ENCODE data around the gene EN1. TPM values are rescaled to one million over a fixed set of nuclear protein-coding genes. Genes with fewer than 3 reads are reported as not detected.

Gene EN1
- total and polyA plus RNA-seq, 7 donors: 0.70 to 9.5 (median 1.1) TPM

DNA sequence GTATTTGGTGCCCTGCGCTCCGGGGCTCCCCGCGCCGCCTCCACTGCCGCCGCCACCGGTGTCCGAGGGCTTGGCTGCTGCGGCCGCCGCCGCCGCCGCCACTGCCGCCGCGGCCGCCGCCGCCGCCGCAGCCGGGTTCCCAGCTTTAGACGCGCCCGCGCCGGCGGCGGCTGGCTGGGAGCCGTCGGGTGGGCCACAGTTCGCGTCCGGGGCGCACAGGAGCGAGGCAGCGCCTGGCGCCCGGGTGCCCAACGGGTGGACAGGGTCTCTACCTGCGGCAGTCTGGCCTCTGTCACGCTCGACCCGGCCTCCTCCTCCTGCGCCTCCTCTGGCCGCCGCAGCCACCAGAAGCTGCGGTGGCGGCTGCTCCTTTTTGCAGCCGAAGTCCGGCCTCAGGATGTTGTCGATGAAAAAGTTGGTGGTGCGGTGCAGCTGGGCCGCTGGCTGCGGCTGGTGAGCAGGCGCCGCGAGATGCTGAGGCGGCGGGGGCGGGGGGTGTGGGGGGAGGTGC, 951 bp downstream of the EN1 start:
- Histone ChIP-seq H3K36me3 (ENCODE audit: insufficient read depth in 1 of 2, low read depth in 1 of 2) (no peaks in the 10 kb centered on the region), H3K4me3 (peak overlapping the region; percentile 67), H3K4me1 (no peaks in the 10 kb centered on the region), H3K27ac (peak overlapping the region; percentile 60), H3K9me3 (no peaks in the 10 kb centered on the region), H3K27me3 (ENCODE audit: insufficient read depth in 3 of 3, low read length in 2 of 3) (peaks cover 0 to 69% (median 39%) of the 10 kb centered on the region in 3 donors)
- 0 to 1% (median 0%) methylated on average over 28 to 63 of the region's 63 CpGs for WGBS, 3 donors
- peak in 1 of 4 donors; percentile 2 for ATAC-seq
- TF ChIP-seq, protein P1, sequence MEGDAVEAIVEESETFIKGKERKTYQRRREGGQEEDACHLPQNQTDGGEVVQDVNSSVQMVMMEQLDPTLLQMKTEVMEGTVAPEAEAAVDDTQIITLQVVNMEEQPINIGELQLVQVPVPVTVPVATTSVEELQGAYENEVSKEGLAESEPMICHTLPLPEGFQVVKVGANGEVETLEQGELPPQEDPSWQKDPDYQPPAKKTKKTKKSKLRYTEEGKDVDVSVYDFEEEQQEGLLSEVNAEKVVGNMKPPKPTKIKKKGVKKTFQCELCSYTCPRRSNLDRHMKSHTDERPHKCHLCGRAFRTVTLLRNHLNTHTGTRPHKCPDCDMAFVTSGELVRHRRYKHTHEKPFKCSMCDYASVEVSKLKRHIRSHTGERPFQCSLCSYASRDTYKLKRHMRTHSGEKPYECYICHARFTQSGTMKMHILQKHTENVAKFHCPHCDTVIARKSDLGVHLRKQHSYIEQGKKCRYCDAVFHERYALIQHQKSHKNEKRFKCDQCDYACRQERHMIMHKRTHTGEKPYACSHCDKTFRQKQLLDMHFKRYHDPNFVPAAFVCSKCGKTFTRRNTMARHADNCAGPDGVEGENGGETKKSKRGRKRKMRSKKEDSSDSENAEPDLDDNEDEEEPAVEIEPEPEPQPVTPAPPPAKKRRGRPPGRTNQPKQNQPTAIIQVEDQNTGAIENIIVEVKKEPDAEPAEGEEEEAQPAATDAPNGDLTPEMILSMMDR (IDR thresholded peaks at IDR 0.05): no peak
- intact Hi-C loops (cut with DNase I): no loop called here
- DNase-seq: peak in 1 of 2 donors; percentile 56

DNA sequence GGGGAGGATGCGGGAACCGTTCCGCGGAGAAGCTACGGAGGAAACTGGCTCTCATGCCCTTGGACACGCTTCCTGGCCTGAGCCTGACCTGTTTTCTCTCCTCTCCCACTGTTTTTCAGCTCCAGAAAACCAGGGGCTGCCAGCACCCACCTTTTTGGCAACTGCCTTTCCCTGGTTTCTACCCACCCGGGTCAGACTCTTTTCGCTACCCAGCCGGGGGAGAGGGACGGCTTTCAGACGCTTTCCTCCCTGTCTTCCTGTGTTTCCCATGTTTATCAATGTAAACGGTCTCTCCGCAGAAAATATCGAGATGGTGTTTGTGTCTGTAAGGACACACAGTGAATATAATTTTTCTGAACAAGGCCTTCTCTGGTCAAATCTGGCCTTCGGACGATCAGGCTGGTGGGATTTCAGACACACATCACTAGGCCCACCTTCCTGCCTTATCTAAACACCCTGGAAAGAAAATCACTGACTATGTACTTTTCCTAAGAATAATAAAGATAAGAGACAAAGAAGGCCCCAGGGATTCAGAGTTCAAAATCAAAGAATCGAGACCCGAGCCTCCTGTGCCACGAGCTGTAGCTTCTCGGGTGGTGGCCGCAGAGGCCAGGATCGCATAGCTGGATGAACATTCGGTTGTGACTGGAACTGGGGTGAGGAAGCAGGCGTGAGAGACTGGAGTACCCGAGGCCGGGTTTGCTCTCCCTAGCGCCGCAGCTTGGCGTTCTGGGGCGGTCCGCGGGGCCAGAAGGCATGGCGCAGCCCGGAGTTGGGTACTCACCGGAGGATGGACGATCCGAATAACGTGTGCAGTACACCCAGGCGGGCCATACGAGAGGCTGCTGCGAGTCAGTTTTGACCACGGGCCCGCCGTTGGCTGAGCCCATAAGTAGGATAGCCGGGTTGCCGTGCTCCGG, 1.7 kb downstream of the EN1 start:
- DNase-seq (peak in 1 of 2 donors; percentile 61), ATAC-seq (peak in 1 of 4 donors; percentile 4)
- WGBS, 3 donors: 20 to 27% (median 22%) methylated on average over 47 of the region's 47 CpGs
- H3K36me3 ChIP-seq (ENCODE audit: insufficient read depth in 1 of 2, low read depth in 1 of 2): no peaks in the 10 kb centered on the region
- intact Hi-C loops (cut with DNase I): no loop called here
- no peaks in the 10 kb centered on the region for H3K4me1 ChIP-seq
- no peaks in the 10 kb centered on the region for H3K9me3 ChIP-seq
- H3K27me3 ChIP-seq (ENCODE audit: insufficient read depth in 3 of 3, low read length in 2 of 3): peaks cover 0 to 72% (median 41%) of the 10 kb centered on the region in 3 donors
- peak overlapping the region; percentile 60 for H3K27ac ChIP-seq
- TF ChIP-seq, protein P1 (IDR thresholded peaks at IDR 0.05): no peak
- H3K4me3 ChIP-seq: peak overlapping the region; percentile 67

DNA sequence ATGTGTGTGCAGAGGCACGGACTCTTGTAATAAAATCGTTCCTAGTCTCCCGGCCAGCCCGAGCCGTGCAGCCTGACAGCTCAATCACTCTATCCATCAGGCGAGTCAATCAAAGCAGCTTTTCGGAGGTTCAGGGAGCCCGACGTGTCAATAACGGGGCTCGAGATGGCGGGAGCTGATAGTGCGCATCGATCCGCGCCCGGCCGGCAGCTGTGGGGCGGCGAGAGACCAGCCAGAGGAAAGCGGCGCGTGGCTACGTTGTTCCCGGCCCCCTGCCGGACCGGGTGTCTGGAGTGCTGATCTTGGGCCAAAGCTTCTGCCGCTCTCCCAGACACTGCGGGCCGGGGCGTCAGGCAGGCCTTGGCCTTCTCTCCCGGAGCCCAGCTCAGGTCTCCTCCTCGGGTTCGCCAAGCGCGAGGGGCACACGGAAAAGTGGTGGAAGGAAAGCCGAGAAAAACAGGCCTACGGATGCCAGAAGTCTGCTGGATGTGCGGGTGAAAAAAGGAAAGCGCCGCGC, 2.4 kb downstream of the EN1 start:
- TF ChIP-seq, protein P1 (IDR thresholded peaks at IDR 0.05): no peak
- Histone ChIP-seq H3K27me3 (ENCODE audit: insufficient read depth in 3 of 3, low read length in 2 of 3) (peaks cover 0 to 70% (median 38%) of the 10 kb centered on the region in 3 donors), H3K4me3 (peak overlapping the region; percentile 67), H3K27ac (peak overlapping the region; percentile 60), H3K36me3 (ENCODE audit: insufficient read depth in 1 of 2, low read depth in 1 of 2) (no peaks in the 10 kb centered on the region), H3K4me1 (no peaks in the 10 kb centered on the region), H3K9me3 (no peaks in the 10 kb centered on the region)
- WGBS, 3 donors: 44 to 48% (median 48%) methylated on average over 43 of the region's 43 CpGs
- DNase-seq: peak in 1 of 2 donors; percentile 49
- ATAC-seq: peak in 3 of 4 donors; percentile 29 to 37 (median 35)
- intact Hi-C loops (cut with DNase I): no loop called here

DNA sequence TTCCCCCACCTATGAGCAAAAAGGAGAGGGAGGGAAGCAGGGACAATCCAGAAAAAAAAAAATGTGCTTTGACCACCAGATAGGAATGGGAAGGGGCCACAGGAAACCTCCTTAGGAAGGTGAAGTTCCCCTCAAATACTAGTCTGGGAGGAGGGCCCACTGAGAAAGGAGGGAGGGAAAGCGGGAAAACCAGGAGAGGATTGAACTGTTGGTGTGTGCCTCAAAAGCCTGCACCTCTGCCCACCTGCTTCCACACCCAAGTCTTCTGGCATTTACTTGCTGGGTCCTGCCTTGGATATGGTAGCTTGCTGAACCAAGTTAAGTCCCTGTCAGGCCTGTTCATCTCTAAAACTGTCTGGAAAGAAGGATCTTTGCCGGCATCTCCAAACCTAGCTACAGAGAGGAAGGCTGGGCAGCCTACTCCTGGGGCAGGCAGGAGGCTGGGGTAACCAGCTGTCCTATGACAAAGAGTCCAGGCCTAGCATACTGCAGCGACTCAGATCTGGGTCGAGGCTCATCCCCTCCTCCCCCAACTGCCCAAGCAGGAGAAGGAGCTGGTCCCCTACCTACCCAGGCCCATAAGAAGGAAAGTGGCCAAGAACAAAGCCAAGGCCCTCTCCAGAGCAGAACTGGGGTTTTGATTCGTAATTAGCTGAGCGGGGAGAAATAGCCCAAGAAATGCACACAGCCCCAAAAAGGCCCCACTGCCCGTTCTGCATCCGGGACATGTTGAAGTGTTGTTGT, 3.0 kb downstream of the EN1 start:
- H3K9me3 ChIP-seq: no peaks in the 10 kb centered on the region
- H3K36me3 ChIP-seq (ENCODE audit: insufficient read depth in 1 of 2, low read depth in 1 of 2): no peaks in the 10 kb centered on the region
- no peaks in the 10 kb centered on the region for H3K4me1 ChIP-seq
- H3K27ac ChIP-seq: peak overlapping the region; percentile 60
- WGBS, 3 donors: 49 to 62% (median 58%) methylated on average over 8 of the region's 8 CpGs
- ATAC-seq (peak in 1 of 4 donors; percentile 46), DNase-seq (no peak)
- intact Hi-C loops (cut with DNase I): loop anchor here in 1 of 2 donors (5.0 kb wide), 1 partner anchor 72 kb away; no protein-coding TSS in a partner anchor
- H3K4me3 ChIP-seq: peak overlapping the region; percentile 67
- TF ChIP-seq, protein P1 (IDR thresholded peaks at IDR 0.05): no peak
- peaks cover 0 to 68% (median 37%) of the 10 kb centered on the region in 3 donors for H3K27me3 ChIP-seq (ENCODE audit: insufficient read depth in 3 of 3, low read length in 2 of 3)

Data from psoas muscle (tissue), 8 donors.